ENCODE measurements around the gene AURKB. TPM values are rescaled to one million over a fixed set of nuclear protein-coding genes. Genes with fewer than 3 reads are reported as not detected.

AURKB gene
- total RNA-seq, 1 donor from 2014 or later, result 136 TPM

DNA sequence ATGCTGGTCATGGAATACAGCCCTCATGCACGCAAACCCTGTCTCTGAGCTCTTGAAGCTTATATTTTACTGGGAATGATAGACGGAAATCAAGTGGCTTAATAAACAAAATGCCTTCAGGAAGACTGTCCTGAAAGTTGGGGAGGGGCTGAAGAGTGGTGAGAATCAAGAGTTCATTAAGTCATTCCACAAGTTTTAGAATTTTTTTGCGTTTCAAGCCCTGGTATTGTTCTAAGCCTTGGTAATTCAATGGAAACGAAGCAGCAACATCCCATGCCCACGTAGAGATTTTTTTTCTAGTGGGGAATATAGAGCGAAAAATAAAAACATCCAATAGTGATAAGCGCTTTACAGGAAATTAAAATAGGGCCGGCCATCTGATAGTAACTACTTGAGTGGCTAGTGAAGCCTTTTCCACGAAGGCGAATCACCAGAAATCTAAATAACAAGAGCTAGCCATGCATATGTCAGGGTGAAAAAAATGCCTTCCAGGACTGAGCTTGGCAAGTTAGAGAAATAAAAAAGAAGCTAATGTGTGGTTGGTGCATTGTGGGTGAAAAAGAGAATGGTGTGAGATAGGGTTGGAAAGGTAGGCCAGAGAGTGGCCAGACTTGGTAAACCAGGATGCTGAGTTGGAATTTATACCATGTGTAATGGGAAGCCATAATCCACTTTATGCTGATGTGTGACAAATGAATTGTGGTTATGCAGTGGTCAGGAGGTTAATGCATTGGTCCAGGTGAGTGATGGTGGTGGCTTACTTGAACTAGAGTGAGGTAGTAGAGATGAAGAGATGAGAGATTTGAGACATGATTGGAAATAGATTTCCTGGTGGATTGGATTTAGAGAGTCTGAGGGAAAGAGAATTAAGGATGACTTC is 39.5 kb upstream of the AURKB start:
- TF ChIP-seq, protein P1, sequence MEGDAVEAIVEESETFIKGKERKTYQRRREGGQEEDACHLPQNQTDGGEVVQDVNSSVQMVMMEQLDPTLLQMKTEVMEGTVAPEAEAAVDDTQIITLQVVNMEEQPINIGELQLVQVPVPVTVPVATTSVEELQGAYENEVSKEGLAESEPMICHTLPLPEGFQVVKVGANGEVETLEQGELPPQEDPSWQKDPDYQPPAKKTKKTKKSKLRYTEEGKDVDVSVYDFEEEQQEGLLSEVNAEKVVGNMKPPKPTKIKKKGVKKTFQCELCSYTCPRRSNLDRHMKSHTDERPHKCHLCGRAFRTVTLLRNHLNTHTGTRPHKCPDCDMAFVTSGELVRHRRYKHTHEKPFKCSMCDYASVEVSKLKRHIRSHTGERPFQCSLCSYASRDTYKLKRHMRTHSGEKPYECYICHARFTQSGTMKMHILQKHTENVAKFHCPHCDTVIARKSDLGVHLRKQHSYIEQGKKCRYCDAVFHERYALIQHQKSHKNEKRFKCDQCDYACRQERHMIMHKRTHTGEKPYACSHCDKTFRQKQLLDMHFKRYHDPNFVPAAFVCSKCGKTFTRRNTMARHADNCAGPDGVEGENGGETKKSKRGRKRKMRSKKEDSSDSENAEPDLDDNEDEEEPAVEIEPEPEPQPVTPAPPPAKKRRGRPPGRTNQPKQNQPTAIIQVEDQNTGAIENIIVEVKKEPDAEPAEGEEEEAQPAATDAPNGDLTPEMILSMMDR (conservative IDR thresholded peaks at IDR 0.05; ENCODE audit: low read depth, low read length), result no peak
- DNase-seq (ENCODE audit: low read depth), result no peak
- peak overlapping the region; percentile 99 for H3K4me3 ChIP-seq (ENCODE audit: low read depth, low read length)

DNA sequence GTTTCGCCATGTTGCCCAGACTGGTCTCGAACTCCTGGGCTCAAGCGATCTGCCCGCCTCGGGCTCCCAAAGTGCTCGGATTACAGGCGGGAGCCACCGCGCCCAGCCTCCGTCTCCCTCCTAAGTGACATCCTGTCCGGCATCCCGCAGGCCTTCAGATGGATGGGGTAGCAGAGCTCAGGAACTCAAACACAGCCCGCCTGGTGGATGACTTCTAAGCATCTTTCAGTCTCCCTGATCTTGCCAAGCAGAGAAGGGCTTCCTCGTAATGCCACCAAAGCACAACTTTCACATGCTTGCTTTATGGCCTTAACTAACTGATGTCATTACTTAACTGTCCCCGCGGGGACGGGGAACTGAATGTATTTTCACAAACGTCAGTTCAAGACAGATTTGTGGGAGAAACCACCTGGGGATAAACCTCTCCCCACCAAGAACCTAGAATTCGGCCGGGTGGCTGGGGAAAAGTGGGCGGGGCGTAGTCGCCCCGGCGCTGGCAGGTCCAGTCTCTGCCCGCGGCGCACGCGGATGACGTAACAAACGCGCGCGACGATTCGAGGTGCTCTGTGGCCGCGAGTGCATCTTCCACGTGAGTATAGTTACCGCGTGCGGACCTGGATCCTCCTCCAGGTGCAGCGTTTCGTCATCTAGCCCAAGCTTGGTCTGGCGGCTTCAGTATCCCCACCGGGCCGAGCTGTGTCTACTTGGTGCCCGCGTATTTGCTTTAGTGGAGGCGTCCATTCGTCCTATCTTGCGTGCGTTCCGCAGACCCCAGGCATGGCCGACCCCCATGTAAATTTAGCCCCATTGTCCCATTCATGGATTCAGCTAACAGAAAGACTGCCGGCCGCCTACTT is 38.6 kb upstream of the AURKB start, which contains the start of gene PFAS:
TSS of gene PFAS (plus strand) at position 539 of the 857 bp plus-strand sequence. CDS start 4,649 bp downstream, outside the sequence.
- peak; percentile 40 for DNase-seq (ENCODE audit: low read depth)
- H3K4me3 ChIP-seq (ENCODE audit: low read depth, low read length), result peak within 1 kb of the TSS; percentile 99
- TF ChIP-seq, protein P1 (conservative IDR thresholded peaks at IDR 0.05; ENCODE audit: low read depth, low read length), result no peak

DNA sequence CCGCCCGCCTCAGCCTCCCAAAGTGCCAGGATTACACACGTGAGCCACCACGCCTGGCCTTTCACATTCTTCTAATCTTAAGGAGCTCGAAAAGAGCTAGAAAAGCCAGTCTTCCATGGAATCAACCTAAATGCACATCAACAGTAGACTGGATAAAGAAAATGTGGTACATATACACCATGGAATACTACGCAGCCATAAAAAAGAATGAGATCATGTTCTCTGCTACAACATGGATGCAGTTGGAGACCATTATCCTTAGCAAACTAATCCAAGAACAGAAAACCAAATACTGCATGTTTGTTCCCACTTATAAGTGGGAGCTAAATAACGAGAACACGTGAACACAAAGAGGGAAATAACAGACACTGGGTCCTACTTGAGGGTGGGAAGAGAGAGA is 34.4 kb upstream of the AURKB start:
- H3K4me3 ChIP-seq (ENCODE audit: low read depth, low read length), result no peak overlapping the region
- DNase-seq (ENCODE audit: low read depth), result no peak
- TF ChIP-seq, protein P1 (conservative IDR thresholded peaks at IDR 0.05; ENCODE audit: low read depth, low read length), result no peak

DNA sequence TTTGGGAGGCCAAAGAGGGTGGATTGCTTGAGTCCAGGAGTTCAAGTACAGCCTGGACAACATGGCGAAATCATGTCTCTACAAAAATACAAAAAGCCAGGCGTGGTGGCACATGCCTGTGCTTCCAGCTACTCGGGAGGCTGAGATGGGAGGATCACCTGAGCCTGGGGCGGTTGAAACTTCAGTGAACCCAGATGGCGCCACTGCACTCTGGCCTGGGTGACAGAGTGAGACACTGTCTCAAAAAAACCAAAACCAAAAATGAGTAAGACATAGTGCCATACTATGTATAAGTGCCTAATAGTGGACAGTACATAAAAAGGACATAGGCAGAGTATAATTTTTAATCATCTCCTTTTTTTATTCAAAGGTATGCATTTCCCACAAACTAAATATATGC is 33.5 kb upstream of the AURKB start:
- no peak for DNase-seq (ENCODE audit: low read depth)

DNA sequence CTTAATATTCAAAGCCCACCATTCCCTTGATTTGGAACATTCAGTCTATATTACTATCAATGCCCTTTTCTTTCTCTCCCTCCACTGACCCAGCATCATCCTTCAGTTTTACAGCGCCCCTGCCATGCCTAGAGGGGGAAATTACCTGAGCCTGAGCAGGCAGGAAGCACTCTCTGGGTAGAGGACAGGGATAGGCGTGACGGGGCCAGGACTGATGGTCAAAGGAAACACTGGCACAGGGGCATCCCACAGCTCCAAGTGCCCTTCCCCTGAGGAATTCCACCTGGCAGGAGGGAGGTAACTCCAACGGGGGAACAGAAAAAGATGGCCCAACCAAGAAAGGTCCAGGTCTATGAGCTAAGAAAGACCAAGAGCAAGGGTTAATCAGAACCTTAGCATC is 27.5 kb upstream of the AURKB start:
- TF ChIP-seq, protein P1 (conservative IDR thresholded peaks at IDR 0.05; ENCODE audit: low read depth, low read length), result no peak
- no peak overlapping the region for H3K4me3 ChIP-seq (ENCODE audit: low read depth, low read length)
- no peak for DNase-seq (ENCODE audit: low read depth)

More for the DNA sequence above, 33.5 kb upstream of the AURKB start:
- no peak overlapping the region for H3K4me3 ChIP-seq (ENCODE audit: low read depth, low read length)
- TF ChIP-seq, protein P1 (conservative IDR thresholded peaks at IDR 0.05; ENCODE audit: low read depth, low read length), result no peak

DNA sequence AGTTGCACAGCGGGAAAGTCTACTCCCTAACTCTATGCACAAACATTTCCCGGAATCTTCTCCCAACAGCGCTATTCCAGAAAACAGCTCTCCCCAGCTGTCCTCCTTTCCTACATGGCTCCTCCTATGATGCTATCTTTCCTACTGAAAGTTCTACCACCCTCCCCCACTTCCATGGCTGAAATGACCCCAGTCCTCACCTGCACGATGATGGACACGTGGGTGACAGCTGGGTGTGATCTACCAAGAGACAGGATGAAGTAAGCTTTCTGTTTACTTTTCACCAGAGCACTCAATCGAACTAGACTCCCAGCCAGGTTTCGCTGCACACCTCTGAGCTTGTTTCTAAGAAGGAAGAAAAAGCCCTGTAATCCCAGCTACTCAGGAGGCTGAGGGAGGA is 26.8 kb upstream of the AURKB start:
- no peak for DNase-seq (ENCODE audit: low read depth)
- H3K4me3 ChIP-seq (ENCODE audit: low read depth, low read length), result no peak overlapping the region
- TF ChIP-seq, protein P1 (conservative IDR thresholded peaks at IDR 0.05; ENCODE audit: low read depth, low read length), result no peak
